Measurements from ENCODE around the gene PDLIM1. TPM values are rescaled to one million over a fixed set of nuclear protein-coding genes. Genes with fewer than 3 reads are reported as not detected.

The PDLIM1 gene
- total RNA-seq, 1 experiment from 2014 or later, result 115 TPM

GRCh38 chr10:95273393-95274312 is 17.1 kb downstream of the PDLIM1 start:
- H3K9ac ChIP-seq (ENCODE audit: extremely low read depth, insufficient read length, low read length), result no peak overlapping the region
- H3K4me2 ChIP-seq (ENCODE audit: insufficient read depth, insufficient read length, low read length), result no peak overlapping the region

More at GRCh38 chr10:95273393-95274312, 17.1 kb downstream of the PDLIM1 start:
- Mint-ChIP-seq H3K4me3 (no peak overlapping the region), H3K27me3 (ENCODE audit: low read depth) (no peaks in the 10 kb centered on the region), H3K27ac (peak overlapping the region; percentile 28 to 93 (median 89); a peak in 5 of 7 replicates), H3K4me1 (peaks cover 33 to 41% of the 10 kb centered on the region in 2 experiments), H3K9me3 (no peaks in the 10 kb centered on the region), H3K36me3 (ENCODE audit: insufficient read depth in 1 of 3, low read depth in 3 of 3) (peaks cover 0 to 30% (median 28%) of the 10 kb centered on the region in 3 experiments; a peak in 5 of 7 replicates)
- Histone ChIP-seq H3K4ac (ENCODE audit: low read depth, low read length) (no peak overlapping the region), H3K18ac (ENCODE audit: insufficient read length, low read depth, low read length) (no peak overlapping the region), H2BK20ac (ENCODE audit: low read depth, low read length, poor library complexity, severe bottlenecking) (no peak overlapping the region), H2BK12ac (ENCODE audit: insufficient read length, low read depth, low read length) (no peak overlapping the region), H2AK5ac (ENCODE audit: insufficient read length, low read length) (no peak overlapping the region), H3K9me3 (ENCODE audit: control insufficient read depth, low read depth, low read length) (no peaks in the 10 kb centered on the region), H3K27me3 (ENCODE audit: insufficient read depth, low read length) (no peaks in the 10 kb centered on the region), H3K23me2 (ENCODE audit: insufficient read length, low read depth, low read length, poor library complexity, severe bottlenecking) (no peaks in the 10 kb centered on the region), H3K56ac (ENCODE audit: insufficient read length, low read depth, low read length) (no peak overlapping the region), H2AFZ (ENCODE audit: low read length) (no peak overlapping the region), H4K5ac (ENCODE audit: insufficient read length, low read depth, low read length) (no peak overlapping the region), H4K91ac (ENCODE audit: insufficient read length, low read depth, low read length) (no peak overlapping the region), H3K14ac (ENCODE audit: insufficient read depth, low read length) (no peak overlapping the region), H3K4me1 (ENCODE audit: insufficient read depth, low read length) (peaks cover 2% of the 10 kb centered on the region; the same call in 1 of the 2 replicates), H3T11ph (ENCODE audit: low read length) (no peak overlapping the region), H3K79me1 (ENCODE audit: insufficient read depth, low read depth, low read length, poor library complexity, severe bottlenecking) (peaks cover 4% of the 10 kb centered on the region), H4K20me1 (ENCODE audit: control insufficient read depth, insufficient read depth, insufficient read length) (no peaks in the 10 kb centered on the region), H4K8ac (replicated peaks; ENCODE audit: insufficient read length, low read depth, low read length) (no peak overlapping the region), H2BK120ac (ENCODE audit: low read depth, low read length, poor library complexity, severe bottlenecking) (no peak overlapping the region), H2BK15ac (ENCODE audit: low read depth, low read length) (no peak overlapping the region), H2BK5ac (ENCODE audit: insufficient read length, low read length) (no peak overlapping the region), H3K79me2 (ENCODE audit: insufficient read depth, low read length) (peaks cover 9% of the 10 kb centered on the region; the same call in 1 of the 2 replicates), H3K23ac (ENCODE audit: insufficient read length, low read depth, low read length) (no peak overlapping the region), H3K27ac (ENCODE audit: insufficient read length, low read depth, low read length) (no peak overlapping the region)
- TF ChIP-seq CTCF (conservative IDR thresholded peaks at IDR 0.05), result no peak
- WGBS (ENCODE audit: extremely low coverage, insufficient read length, low lambda C conversion rate), result no CpG with 5 or more reads among the region's 13 CpGs
- no peak for DNase-seq
